K562 (cell line): ENCODE results near the gene KIAA0319L. TPM values are rescaled to one million over a fixed set of nuclear protein-coding genes. Genes with fewer than 3 reads are reported as not detected.

Experiments
- CXXC5 ChIP-seq: fragments of 250-450 bp; sonication (Bioruptor Pico); IDR thresholded peaks from 2 replicates; pipeline ENCODE4 v1.8.0; 2022; ENCODE audit warnings: inconsistent platforms, mild to moderate bottlenecking, moderate library complexity
- ESRRA ChIP-seq: fragments of 450-650 bp; IDR thresholded peaks from 2 replicates; pipeline ENCODE4 v1.6.1; 2014; ENCODE audit warnings: low read depth, mild to moderate bottlenecking, moderate library complexity, borderline replicate concordance
- JUN ChIP-seq, 2 experiments: sonication (generic) in 1 of 2; formaldehyde crosslinking in 1 of 2; IDR thresholded peaks; 2 replicates each; pipeline versions ENCODE4 v1.6.1 to v1.8.0; 2012 to 2022; ENCODE audit warnings: borderline replicate concordance in 2 of 2, mild to moderate bottlenecking in 2 of 2, improper control_type of control experiment in 1 of 2, low read depth in 1 of 2, low read length in 1 of 2, missing genetic modification reagents in 1 of 2
- L3MBTL2 ChIP-seq: fragments of 450-650 bp; IDR thresholded peaks from 2 replicates; pipeline ENCODE4 v1.6.1; 2016; ENCODE audit warnings: mild to moderate bottlenecking, moderate library complexity
- MEIS2 ChIP-seq: fragments of 450-650 bp; IDR thresholded peaks from 2 replicates; pipeline ENCODE4 v1.6.1; 2014; ENCODE audit warnings: mild to moderate bottlenecking; ENCODE audit not compliant: partially characterized antibody
- NFIX ChIP-seq: fragments of 250-450 bp; sonication (Bioruptor Pico); IDR thresholded peaks from 2 replicates; pipeline ENCODE4 v1.4.0; 2020; ENCODE audit warnings: low read depth, mild to moderate bottlenecking, moderate library complexity
- POLR2AphosphoS2 ChIP-seq: IDR thresholded peaks from 2 replicates; pipeline ENCODE4 v1.6.1; 2012; ENCODE audit warnings: low read length, improper control_type of control experiment
- ZSCAN29 ChIP-seq: fragments of 450-650 bp; IDR thresholded peaks from 2 replicates; pipeline ENCODE4 v1.6.1; 2017
- polyA plus RNA-seq, 8 experiments: library from polyadenylated mRNA; depleted of rRNA in 4 of 8; stranded (reverse) in 5 of 8; unstranded in 3 of 8; fragments of >200 nt; fragmentation: Nextera tagmentation in 2 of 8; fragmentation: Illumina TruSeq in 1 of 8; extraction: Ambion mirVana in 2 of 8; extraction: Trizol in 1 of 8; gene quantifications; 2 replicates each; pipeline versions ENCODE4 v1.2.1 to v1.2.3, GENCODE V29; 2011 to 2014; ENCODE audit warnings: inconsistent platforms in 1 of 8, missing spikeins in 1 of 8
- total RNA-seq, 7 experiments: library from RNA; depleted of rRNA in 6 of 7; stranded (reverse); fragments of >200 nt in 6 of 7; fragmentation: Illumina TruSeq in 2 of 7; extraction: Trizol in 2 of 7; gene quantifications; 2 replicates each; pipeline versions ENCODE4 v1.2.1 to v1.2.3, GENCODE V29; 2011 to 2021; ENCODE audit warnings: low replicate concordance in 1 of 7
- TF ChIP-seq, protein P1 (sequence below), 2 experiments: fragments of 450-650 bp; formaldehyde crosslinking in 1 of 2; IDR thresholded peaks; 2 replicates each; pipeline versions ENCODE4 v1.4.0 to v1.6.1; 2014 to 2020; ENCODE audit warnings: mild to moderate bottlenecking in 2 of 2, borderline replicate concordance in 1 of 2, low read depth in 1 of 2
- TF ChIP-seq, protein P2 (sequence below), 2 experiments: fragments of 450-650 bp in 1 of 2; sonication (generic) in 1 of 2; formaldehyde crosslinking in 1 of 2; IDR thresholded peaks in 1 of 2; conservative IDR thresholded peaks in 1 of 2; 2 replicates each; pipeline versions ENCODE4 v1.6.1 to v1.8.1; 2016 to 2023; ENCODE audit warnings: mild to moderate bottlenecking in 2 of 2, moderate library complexity in 2 of 2, inconsistent platforms in 1 of 2, missing genetic modification reagents in 1 of 2
- TF ChIP-seq, protein P3 (sequence below), 3 experiments: IDR thresholded peaks in 2 of 3; conservative IDR thresholded peaks in 1 of 3; 2 replicates each; pipeline ENCODE4 v1.5.1; 2011 to 2012; ENCODE audit warnings: low read length in 3 of 3, mild to moderate bottlenecking in 3 of 3, control low read depth in 2 of 3, improper control_type of control experiment in 1 of 3, inconsistent platforms in 1 of 3, low read depth in 1 of 3, mixed read lengths in 1 of 3, moderate library complexity in 1 of 3; ENCODE audit not compliant: insufficient read depth in 2 of 3
- TF ChIP-seq, protein P4 (sequence below): fragments of 450-650 bp; IDR thresholded peaks from 2 replicates; pipeline ENCODE4 v1.6.1; 2016; ENCODE audit warnings: missing biosample characterization, missing genetic modification characterization

The KIAA0319L gene
- total and polyA plus RNA-seq, 9 of the 15 experiments (the other 6 are each of a cell fraction or from before 2014, with no cell fraction given), result 2.4 to 51.7 (median 27.4) TPM

DNA sequence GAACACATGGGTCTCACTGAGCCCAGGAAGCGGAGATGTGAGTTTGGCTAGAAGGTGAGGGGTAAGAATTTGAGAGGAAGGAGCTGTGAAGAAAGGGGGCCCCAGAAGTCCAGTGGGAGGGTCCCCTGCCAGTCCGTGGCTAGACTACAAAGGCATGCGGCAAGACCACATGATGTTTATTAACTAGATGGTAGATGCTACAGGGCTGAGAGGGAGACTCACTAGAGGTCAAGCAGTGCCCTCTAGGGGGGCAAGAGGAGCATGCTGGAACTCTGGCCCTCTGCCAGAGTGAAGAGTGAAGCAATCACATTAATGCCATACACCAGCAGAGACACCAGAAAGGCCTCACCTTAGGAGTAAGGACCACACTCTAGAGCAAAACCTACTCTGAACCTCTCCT is 12.2 kb downstream of the KIAA0319L start (continued):
- TF ChIP-seq, protein P1, sequence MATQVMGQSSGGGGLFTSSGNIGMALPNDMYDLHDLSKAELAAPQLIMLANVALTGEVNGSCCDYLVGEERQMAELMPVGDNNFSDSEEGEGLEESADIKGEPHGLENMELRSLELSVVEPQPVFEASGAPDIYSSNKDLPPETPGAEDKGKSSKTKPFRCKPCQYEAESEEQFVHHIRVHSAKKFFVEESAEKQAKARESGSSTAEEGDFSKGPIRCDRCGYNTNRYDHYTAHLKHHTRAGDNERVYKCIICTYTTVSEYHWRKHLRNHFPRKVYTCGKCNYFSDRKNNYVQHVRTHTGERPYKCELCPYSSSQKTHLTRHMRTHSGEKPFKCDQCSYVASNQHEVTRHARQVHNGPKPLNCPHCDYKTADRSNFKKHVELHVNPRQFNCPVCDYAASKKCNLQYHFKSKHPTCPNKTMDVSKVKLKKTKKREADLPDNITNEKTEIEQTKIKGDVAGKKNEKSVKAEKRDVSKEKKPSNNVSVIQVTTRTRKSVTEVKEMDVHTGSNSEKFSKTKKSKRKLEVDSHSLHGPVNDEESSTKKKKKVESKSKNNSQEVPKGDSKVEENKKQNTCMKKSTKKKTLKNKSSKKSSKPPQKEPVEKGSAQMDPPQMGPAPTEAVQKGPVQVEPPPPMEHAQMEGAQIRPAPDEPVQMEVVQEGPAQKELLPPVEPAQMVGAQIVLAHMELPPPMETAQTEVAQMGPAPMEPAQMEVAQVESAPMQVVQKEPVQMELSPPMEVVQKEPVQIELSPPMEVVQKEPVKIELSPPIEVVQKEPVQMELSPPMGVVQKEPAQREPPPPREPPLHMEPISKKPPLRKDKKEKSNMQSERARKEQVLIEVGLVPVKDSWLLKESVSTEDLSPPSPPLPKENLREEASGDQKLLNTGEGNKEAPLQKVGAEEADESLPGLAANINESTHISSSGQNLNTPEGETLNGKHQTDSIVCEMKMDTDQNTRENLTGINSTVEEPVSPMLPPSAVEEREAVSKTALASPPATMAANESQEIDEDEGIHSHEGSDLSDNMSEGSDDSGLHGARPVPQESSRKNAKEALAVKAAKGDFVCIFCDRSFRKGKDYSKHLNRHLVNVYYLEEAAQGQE (IDR thresholded peaks at IDR 0.05; ENCODE audit: borderline replicate concordance), result peak; percentile 71; the same call in 1 of the 2 replicates
- TF ChIP-seq, protein P1 (CRISPR knock-in tag; IDR thresholded peaks at IDR 0.05; ENCODE audit: low read depth), result no peak
- TF ChIP-seq, protein P2, sequence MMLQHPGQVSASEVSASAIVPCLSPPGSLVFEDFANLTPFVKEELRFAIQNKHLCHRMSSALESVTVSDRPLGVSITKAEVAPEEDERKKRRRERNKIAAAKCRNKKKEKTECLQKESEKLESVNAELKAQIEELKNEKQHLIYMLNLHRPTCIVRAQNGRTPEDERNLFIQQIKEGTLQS (IDR thresholded peaks at IDR 0.05), result 0 out of 2 replicates have a peak, but pooled peaks have one; percentile 36
- TF ChIP-seq, protein P2 (CRISPR knock-in tag; conservative IDR thresholded peaks at IDR 0.05), result no peak
- TF ChIP-seq NFIX, result peak; percentile 37; the same call in 1 of the 2 replicates
- TF ChIP-seq, protein P3, sequence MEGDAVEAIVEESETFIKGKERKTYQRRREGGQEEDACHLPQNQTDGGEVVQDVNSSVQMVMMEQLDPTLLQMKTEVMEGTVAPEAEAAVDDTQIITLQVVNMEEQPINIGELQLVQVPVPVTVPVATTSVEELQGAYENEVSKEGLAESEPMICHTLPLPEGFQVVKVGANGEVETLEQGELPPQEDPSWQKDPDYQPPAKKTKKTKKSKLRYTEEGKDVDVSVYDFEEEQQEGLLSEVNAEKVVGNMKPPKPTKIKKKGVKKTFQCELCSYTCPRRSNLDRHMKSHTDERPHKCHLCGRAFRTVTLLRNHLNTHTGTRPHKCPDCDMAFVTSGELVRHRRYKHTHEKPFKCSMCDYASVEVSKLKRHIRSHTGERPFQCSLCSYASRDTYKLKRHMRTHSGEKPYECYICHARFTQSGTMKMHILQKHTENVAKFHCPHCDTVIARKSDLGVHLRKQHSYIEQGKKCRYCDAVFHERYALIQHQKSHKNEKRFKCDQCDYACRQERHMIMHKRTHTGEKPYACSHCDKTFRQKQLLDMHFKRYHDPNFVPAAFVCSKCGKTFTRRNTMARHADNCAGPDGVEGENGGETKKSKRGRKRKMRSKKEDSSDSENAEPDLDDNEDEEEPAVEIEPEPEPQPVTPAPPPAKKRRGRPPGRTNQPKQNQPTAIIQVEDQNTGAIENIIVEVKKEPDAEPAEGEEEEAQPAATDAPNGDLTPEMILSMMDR (IDR thresholded peaks at IDR 0.05 in 2 of 3, conservative IDR thresholded peaks at IDR 0.05 in 1 of 3; ENCODE audit: insufficient read depth in 2 of 3, low read depth in 1 of 3, low read length in 3 of 3), result peak; percentile 79 to 92 (median 84)
- TF ChIP-seq POLR2AphosphoS2, result no peak
- peak; percentile 41; the same call in 1 of the 2 replicates for TF ChIP-seq L3MBTL2
- TF ChIP-seq, protein P4, sequence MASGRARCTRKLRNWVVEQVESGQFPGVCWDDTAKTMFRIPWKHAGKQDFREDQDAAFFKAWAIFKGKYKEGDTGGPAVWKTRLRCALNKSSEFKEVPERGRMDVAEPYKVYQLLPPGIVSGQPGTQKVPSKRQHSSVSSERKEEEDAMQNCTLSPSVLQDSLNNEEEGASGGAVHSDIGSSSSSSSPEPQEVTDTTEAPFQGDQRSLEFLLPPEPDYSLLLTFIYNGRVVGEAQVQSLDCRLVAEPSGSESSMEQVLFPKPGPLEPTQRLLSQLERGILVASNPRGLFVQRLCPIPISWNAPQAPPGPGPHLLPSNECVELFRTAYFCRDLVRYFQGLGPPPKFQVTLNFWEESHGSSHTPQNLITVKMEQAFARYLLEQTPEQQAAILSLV, result peak; percentile 67; the same call in 1 of the 2 replicates
- TF ChIP-seq MEIS2, result peak; percentile 68
- TF ChIP-seq ZSCAN29, result no peak
- 0 out of 2 replicates have a peak, but pooled peaks have one; percentile 9 for TF ChIP-seq JUN (IDR thresholded peaks at IDR 0.05; ENCODE audit: borderline replicate concordance, low read depth, low read length)
- no peak for TF ChIP-seq JUN (CRISPR knock-in tag; IDR thresholded peaks at IDR 0.05; ENCODE audit: borderline replicate concordance)
- peak; percentile 8; the same call in 1 of the 2 replicates for TF ChIP-seq CXXC5
- peak; percentile 49; the same call in 1 of the 2 replicates for TF ChIP-seq ESRRA
